Panc1 (cell line): Measurements from ENCODE around the gene KLHL8.

ENCODE experiments used
- POLR2AphosphoS5 ChIP-seq: IDR thresholded peaks from 2 replicates; pipeline ENCODE4 v1.6.1; 2012; ENCODE audit warnings: mild to moderate bottlenecking, low read depth, low read length, moderate library complexity
- SIN3A ChIP-seq: IDR thresholded peaks from 2 replicates; pipeline ENCODE4 v1.6.1; 2012; ENCODE audit warnings: low read depth, mild to moderate bottlenecking, low read length, moderate library complexity, borderline replicate concordance; ENCODE audit not compliant: insufficient read depth
- TCF7L2 ChIP-seq: IDR thresholded peaks from 2 replicates; pipeline ENCODE4 v1.6.1; 2011; ENCODE audit warnings: mild to moderate bottlenecking, low read depth, low read length, inconsistent platforms
- TF ChIP-seq, protein P1 (sequence below): fragments of 450-650 bp; IDR thresholded peaks from 2 replicates; pipeline ENCODE4 v1.5.1; 2017; ENCODE audit warnings: mild to moderate bottlenecking
- TF ChIP-seq, protein P2 (sequence below), 2 experiments: IDR thresholded peaks; 2 replicates each; pipeline ENCODE4 v1.6.1; 2011 to 2012; ENCODE audit warnings: low read depth in 2 of 2, control low read depth in 1 of 2, low read length in 1 of 2, mild to moderate bottlenecking in 1 of 2, moderate library complexity in 1 of 2; ENCODE audit not compliant: insufficient read depth in 1 of 2

DNA sequence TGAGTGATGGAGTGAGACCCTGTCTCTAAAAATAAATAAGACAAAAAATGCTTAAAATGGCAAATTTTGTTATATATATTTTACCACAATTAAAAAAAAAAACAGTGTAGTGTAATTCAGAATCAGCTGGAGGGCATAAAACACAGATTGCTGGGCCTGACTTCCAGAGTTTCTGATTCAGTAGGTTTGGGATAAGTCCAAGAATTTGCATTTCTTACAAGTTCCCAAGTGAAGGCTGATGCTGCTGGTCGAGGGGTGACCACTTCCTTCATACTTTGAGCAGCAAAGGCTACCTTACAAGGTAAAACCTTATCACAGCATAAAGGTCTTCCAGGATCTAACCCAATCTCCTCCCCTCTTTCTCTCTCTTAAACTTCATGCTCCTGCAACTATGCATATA lies 40.7 kb downstream of the KLHL8 start:
- TF ChIP-seq, protein P1, sequence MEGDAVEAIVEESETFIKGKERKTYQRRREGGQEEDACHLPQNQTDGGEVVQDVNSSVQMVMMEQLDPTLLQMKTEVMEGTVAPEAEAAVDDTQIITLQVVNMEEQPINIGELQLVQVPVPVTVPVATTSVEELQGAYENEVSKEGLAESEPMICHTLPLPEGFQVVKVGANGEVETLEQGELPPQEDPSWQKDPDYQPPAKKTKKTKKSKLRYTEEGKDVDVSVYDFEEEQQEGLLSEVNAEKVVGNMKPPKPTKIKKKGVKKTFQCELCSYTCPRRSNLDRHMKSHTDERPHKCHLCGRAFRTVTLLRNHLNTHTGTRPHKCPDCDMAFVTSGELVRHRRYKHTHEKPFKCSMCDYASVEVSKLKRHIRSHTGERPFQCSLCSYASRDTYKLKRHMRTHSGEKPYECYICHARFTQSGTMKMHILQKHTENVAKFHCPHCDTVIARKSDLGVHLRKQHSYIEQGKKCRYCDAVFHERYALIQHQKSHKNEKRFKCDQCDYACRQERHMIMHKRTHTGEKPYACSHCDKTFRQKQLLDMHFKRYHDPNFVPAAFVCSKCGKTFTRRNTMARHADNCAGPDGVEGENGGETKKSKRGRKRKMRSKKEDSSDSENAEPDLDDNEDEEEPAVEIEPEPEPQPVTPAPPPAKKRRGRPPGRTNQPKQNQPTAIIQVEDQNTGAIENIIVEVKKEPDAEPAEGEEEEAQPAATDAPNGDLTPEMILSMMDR = no peak
- TF ChIP-seq TCF7L2 = no peak
- TF ChIP-seq, protein P2, sequence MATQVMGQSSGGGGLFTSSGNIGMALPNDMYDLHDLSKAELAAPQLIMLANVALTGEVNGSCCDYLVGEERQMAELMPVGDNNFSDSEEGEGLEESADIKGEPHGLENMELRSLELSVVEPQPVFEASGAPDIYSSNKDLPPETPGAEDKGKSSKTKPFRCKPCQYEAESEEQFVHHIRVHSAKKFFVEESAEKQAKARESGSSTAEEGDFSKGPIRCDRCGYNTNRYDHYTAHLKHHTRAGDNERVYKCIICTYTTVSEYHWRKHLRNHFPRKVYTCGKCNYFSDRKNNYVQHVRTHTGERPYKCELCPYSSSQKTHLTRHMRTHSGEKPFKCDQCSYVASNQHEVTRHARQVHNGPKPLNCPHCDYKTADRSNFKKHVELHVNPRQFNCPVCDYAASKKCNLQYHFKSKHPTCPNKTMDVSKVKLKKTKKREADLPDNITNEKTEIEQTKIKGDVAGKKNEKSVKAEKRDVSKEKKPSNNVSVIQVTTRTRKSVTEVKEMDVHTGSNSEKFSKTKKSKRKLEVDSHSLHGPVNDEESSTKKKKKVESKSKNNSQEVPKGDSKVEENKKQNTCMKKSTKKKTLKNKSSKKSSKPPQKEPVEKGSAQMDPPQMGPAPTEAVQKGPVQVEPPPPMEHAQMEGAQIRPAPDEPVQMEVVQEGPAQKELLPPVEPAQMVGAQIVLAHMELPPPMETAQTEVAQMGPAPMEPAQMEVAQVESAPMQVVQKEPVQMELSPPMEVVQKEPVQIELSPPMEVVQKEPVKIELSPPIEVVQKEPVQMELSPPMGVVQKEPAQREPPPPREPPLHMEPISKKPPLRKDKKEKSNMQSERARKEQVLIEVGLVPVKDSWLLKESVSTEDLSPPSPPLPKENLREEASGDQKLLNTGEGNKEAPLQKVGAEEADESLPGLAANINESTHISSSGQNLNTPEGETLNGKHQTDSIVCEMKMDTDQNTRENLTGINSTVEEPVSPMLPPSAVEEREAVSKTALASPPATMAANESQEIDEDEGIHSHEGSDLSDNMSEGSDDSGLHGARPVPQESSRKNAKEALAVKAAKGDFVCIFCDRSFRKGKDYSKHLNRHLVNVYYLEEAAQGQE (IDR thresholded peaks at IDR 0.05; ENCODE audit: insufficient read depth in 1 of 2, low read depth in 2 of 2, low read length in 1 of 2) = no peak
- TF ChIP-seq POLR2AphosphoS5 = no peak
- no peak for TF ChIP-seq SIN3A
